ENCODE measurements around the gene PARD3.

DNA sequence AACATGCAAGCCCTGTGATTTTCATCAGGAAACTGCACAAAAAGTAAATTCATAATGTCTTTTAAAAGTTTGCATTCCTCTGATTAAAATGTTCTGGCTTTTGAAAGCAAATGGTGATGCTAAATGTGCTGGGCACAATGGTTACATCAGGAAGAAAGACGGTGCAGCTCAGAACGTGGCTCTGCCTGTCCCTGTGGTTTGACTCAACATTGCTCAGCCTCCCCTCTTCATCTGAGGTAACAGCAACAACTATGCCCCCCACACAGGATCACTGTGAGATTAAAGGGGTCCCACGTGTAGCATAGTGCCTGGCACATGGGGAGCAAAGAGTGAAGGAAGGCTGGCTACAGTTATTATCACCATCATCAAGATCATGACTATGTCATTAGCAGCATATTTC lies 44.0 kb downstream of the PARD3 start:
- TF ChIP-seq, protein P1, sequence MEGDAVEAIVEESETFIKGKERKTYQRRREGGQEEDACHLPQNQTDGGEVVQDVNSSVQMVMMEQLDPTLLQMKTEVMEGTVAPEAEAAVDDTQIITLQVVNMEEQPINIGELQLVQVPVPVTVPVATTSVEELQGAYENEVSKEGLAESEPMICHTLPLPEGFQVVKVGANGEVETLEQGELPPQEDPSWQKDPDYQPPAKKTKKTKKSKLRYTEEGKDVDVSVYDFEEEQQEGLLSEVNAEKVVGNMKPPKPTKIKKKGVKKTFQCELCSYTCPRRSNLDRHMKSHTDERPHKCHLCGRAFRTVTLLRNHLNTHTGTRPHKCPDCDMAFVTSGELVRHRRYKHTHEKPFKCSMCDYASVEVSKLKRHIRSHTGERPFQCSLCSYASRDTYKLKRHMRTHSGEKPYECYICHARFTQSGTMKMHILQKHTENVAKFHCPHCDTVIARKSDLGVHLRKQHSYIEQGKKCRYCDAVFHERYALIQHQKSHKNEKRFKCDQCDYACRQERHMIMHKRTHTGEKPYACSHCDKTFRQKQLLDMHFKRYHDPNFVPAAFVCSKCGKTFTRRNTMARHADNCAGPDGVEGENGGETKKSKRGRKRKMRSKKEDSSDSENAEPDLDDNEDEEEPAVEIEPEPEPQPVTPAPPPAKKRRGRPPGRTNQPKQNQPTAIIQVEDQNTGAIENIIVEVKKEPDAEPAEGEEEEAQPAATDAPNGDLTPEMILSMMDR (IDR thresholded peaks at IDR 0.05 in 2 of 3, conservative IDR thresholded peaks at IDR 0.05 in 1 of 3; ENCODE audit: borderline replicate concordance in 1 of 3, insufficient read depth in 1 of 3, low read depth in 2 of 3, low read length in 2 of 3): no peak
- TF ChIP-seq SRF (IDR thresholded peaks at IDR 0.05; ENCODE audit: low read depth): no peak
- TF ChIP-seq, protein P2, sequence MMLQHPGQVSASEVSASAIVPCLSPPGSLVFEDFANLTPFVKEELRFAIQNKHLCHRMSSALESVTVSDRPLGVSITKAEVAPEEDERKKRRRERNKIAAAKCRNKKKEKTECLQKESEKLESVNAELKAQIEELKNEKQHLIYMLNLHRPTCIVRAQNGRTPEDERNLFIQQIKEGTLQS (IDR thresholded peaks at IDR 0.05): no peak
- no peak for TF ChIP-seq ZNF274 (IDR thresholded peaks at IDR 0.05; ENCODE audit: low read depth, low read length)

Data from HCT116 (cell line).